KOPT-K1 (cell line): ENCODE results near the gene UCP3.

Source experiments
- H3K27ac ChIP-seq: fragments of 200-600 bp; sonication (generic); 2 replicates; pipeline ENCODE4 v1.5.1; 2016; ENCODE audit warnings: antibody characterized with exemption, mild to moderate bottlenecking, low read depth, low read length; ENCODE audit not compliant: poor library complexity, severe bottlenecking
- H3K36me3 ChIP-seq: fragments of 200-600 bp; sonication (generic); 2 replicates; pipeline ENCODE4 v1.5.1; 2017; ENCODE audit warnings: antibody characterized with exemption, mild to moderate bottlenecking, low read length, moderate library complexity; ENCODE audit not compliant: insufficient read depth
- H3K9me3 ChIP-seq: fragments of 200-600 bp; sonication (generic); 2 replicates; pipeline ENCODE4 v1.5.1; 2017; ENCODE audit warnings: antibody characterized with exemption, low read length, mild to moderate bottlenecking; ENCODE audit not compliant: insufficient read depth, poor library complexity, severe bottlenecking

The UCP3 gene

GRCh38 chr11:74010306-74011300, 1.7 kb upstream of the UCP3 start:
- H3K36me3 ChIP-seq, result peaks cover 20% of the 10 kb centered on the region; the same call in 1 of the 2 replicates
- no peaks in the 10 kb centered on the region for H3K9me3 ChIP-seq
- peak overlapping the region; percentile 4 for H3K27ac ChIP-seq

GRCh38 chr11:74009675-74010305, 905 bp upstream of the UCP3 start:
- H3K36me3 ChIP-seq, result peaks cover 20% of the 10 kb centered on the region; the same call in 1 of the 2 replicates
- H3K9me3 ChIP-seq, result no peaks in the 10 kb centered on the region
- no peak overlapping the region for H3K27ac ChIP-seq

- peaks cover 20% of the 10 kb centered on the region; the same call in 1 of the 2 replicates for H3K36me3 ChIP-seq
- no peaks in the 10 kb centered on the region for H3K9me3 ChIP-seq
- H3K27ac ChIP-seq, result no peak overlapping the region
These were observed 304 bp upstream of the UCP3 start for GRCh38 chr11:74009230-74009547.

- Histone ChIP-seq H3K36me3 (peaks cover 22% of the 10 kb centered on the region; the same call in 1 of the 2 replicates), H3K9me3 (no peaks in the 10 kb centered on the region), H3K27ac (no peak overlapping the region)
These were observed 1.1 kb downstream of the UCP3 start for GRCh38 chr11:74007691-74008372.

GRCh38 chr11:74006743-74007304, 2.1 kb downstream of the UCP3 start:
- Histone ChIP-seq H3K36me3 (peaks cover 17% of the 10 kb centered on the region; the same call in 1 of the 2 replicates), H3K9me3 (no peaks in the 10 kb centered on the region), H3K27ac (no peak overlapping the region)

GRCh38 chr11:74005721-74006517, 3.0 kb downstream of the UCP3 start:
- H3K36me3 ChIP-seq, result peaks cover 17% of the 10 kb centered on the region; the same call in 1 of the 2 replicates
- H3K9me3 ChIP-seq, result no peaks in the 10 kb centered on the region
- peak overlapping the region; percentile 54 for H3K27ac ChIP-seq

- H3K36me3 ChIP-seq, result peaks cover 17% of the 10 kb centered on the region; the same call in 1 of the 2 replicates
- no peaks in the 10 kb centered on the region for H3K9me3 ChIP-seq
- H3K27ac ChIP-seq, result peak overlapping the region; percentile 54
These were observed 3.9 kb downstream of the UCP3 start for GRCh38 chr11:74004759-74005615.

- no peaks in the 10 kb centered on the region for H3K9me3 ChIP-seq
- no peak overlapping the region for H3K27ac ChIP-seq
- peaks cover 17% of the 10 kb centered on the region; the same call in 1 of the 2 replicates for H3K36me3 ChIP-seq
These were observed 4.7 kb downstream of the UCP3 start for GRCh38 chr11:74004046-74004695.

GRCh38 chr11:74002832-74003231, 6.1 kb downstream of the UCP3 start:
- H3K27ac ChIP-seq, result no peak overlapping the region
- peaks cover 17% of the 10 kb centered on the region; the same call in 1 of the 2 replicates for H3K36me3 ChIP-seq

GRCh38 chr11:74001822-74002286, 7.0 kb downstream of the UCP3 start:
- Histone ChIP-seq H3K27ac (no peak overlapping the region), H3K9me3 (no peaks in the 10 kb centered on the region)

More at GRCh38 chr11:74002832-74003231, 6.1 kb downstream of the UCP3 start:
- H3K9me3 ChIP-seq, result no peaks in the 10 kb centered on the region

GRCh38 chr11:74000307-74001133, 8.4 kb downstream of the UCP3 start:
- Histone ChIP-seq H3K27ac (no peak overlapping the region), H3K36me3 (peaks cover 17% of the 10 kb centered on the region; the same call in 1 of the 2 replicates), H3K9me3 (no peaks in the 10 kb centered on the region)

More at GRCh38 chr11:74001822-74002286, 7.0 kb downstream of the UCP3 start:
- H3K36me3 ChIP-seq, result peaks cover 17% of the 10 kb centered on the region; the same call in 1 of the 2 replicates
